HCT116 (cell line): ENCODE data around the gene PAX5.

Source experiments
- CTCF ChIP-seq, 3 experiments: fragments of 200-600 bp in 1 of 3; sonication (generic) in 1 of 3; IDR thresholded peaks in 2 of 3; conservative IDR thresholded peaks in 1 of 3; 2 replicates each; pipeline ENCODE4 v1.5.1; 2012 to 2017; ENCODE audit warnings: low read depth in 2 of 3, low read length in 2 of 3, antibody characterized with exemption in 1 of 3, borderline replicate concordance in 1 of 3, control low read depth in 1 of 3, mild to moderate bottlenecking in 1 of 3, mixed read lengths in 1 of 3, mixed run types in 1 of 3, moderate library complexity in 1 of 3; ENCODE audit not compliant: insufficient read depth in 1 of 3
- POLR2A ChIP-seq: IDR thresholded peaks from 2 replicates; pipeline ENCODE4 v1.7.0; 2011; ENCODE audit warnings: borderline replicate concordance; ENCODE audit not compliant: insufficient read depth, insufficient read length; ENCODE audit errors: extremely low read depth
- REST ChIP-seq: IDR thresholded peaks from 2 replicates; pipeline ENCODE4 v1.6.1; 2012; ENCODE audit warnings: low read depth
- TCF7L2 ChIP-seq: IDR thresholded peaks from 2 replicates; pipeline ENCODE4 v1.7.0; 2011; ENCODE audit warnings: borderline replicate concordance, inconsistent platforms; ENCODE audit not compliant: insufficient read depth, insufficient read length; ENCODE audit errors: extremely low read depth

GRCh38 chr9:37060833-37061232 is 26.8 kb upstream of the PAX5 start:
- no peak for TF ChIP-seq REST
- TF ChIP-seq POLR2A: no peak
- TF ChIP-seq TCF7L2: no peak
- no peak for TF ChIP-seq CTCF (IDR thresholded peaks at IDR 0.05 in 2 of 3, conservative IDR thresholded peaks at IDR 0.05 in 1 of 3; ENCODE audit: borderline replicate concordance in 1 of 3, insufficient read depth in 1 of 3, low read depth in 2 of 3, low read length in 2 of 3)
